GM18511 (cell line): ENCODE results near the gene NOP16.

Source experiments
- ATAC-seq: cut with Tn5 transposase; IDR thresholded peaks from one replicate; pipeline ENCODE4 v1.9.1; 2021; ENCODE audit warnings: mild to moderate bottlenecking, moderate library complexity; ENCODE audit not compliant: unreplicated experiment

Gene NOP16

GRCh38 chr5:176388444-176389134 lies at the start of gene NOP16, which contains the start of gene HIGD2A:
Gene NOP16, minus strand, starts transcription at chr5:176388598. Its CDS starts 59 bp downstream, at chr5:176388539.
Gene HIGD2A, plus strand, starts transcription at chr5:176388751. Its CDS starts 69 bp downstream, at chr5:176388820.
- ATAC-seq: peak; percentile 92

- ATAC-seq: no peak
Observed at GRCh38 chr5:176436656-176437055, 48.3 kb upstream of the NOP16 start.

GRCh38 chr5:176432707-176433106 lies 44.3 kb upstream of the NOP16 start:
- ATAC-seq: no peak

GRCh38 chr5:176429972-176430371 lies 41.6 kb upstream of the NOP16 start:
- ATAC-seq: no peak

GRCh38 chr5:176427971-176428370 lies 39.6 kb upstream of the NOP16 start:
- no peak for ATAC-seq

GRCh38 chr5:176426876-176427275 lies 38.5 kb upstream of the NOP16 start:
- no peak for ATAC-seq

GRCh38 chr5:176425791-176426190 lies 37.4 kb upstream of the NOP16 start:
- no peak for ATAC-seq

- no peak for ATAC-seq
Observed at GRCh38 chr5:176425138-176425537, 36.7 kb upstream of the NOP16 start.

- no peak for ATAC-seq
Observed at GRCh38 chr5:176424181-176424580, 35.8 kb upstream of the NOP16 start.

GRCh38 chr5:176420972-176421544 lies 32.7 kb upstream of the NOP16 start:
- ATAC-seq: no peak

GRCh38 chr5:176420086-176420485 lies 31.7 kb upstream of the NOP16 start:
- no peak for ATAC-seq

- no peak for ATAC-seq
Observed at GRCh38 chr5:176418251-176418650, 29.9 kb upstream of the NOP16 start.

GRCh38 chr5:176416965-176417364 lies 28.6 kb upstream of the NOP16 start:
- ATAC-seq: no peak

GRCh38 chr5:176415952-176416924 lies 27.8 kb upstream of the NOP16 start, which contains the start of gene CLTB:
Gene CLTB, minus strand, starts transcription at chr5:176416539. Its CDS starts 176 bp downstream, at chr5:176416363.
- peak; percentile 95 for ATAC-seq

- peak; percentile 5 for ATAC-seq
Observed at GRCh38 chr5:176415240-176415951, 27.0 kb upstream of the NOP16 start.

GRCh38 chr5:176414704-176415103 lies 26.3 kb upstream of the NOP16 start:
- ATAC-seq: no peak

- no peak for ATAC-seq
Observed at GRCh38 chr5:176413709-176414191, 25.4 kb upstream of the NOP16 start.

GRCh38 chr5:176413255-176413565 lies 24.8 kb upstream of the NOP16 start:
- no peak for ATAC-seq

GRCh38 chr5:176412517-176413254 lies 24.3 kb upstream of the NOP16 start:
- ATAC-seq: no peak
